ENCODE measurements around the gene COL5A1.

- TF ChIP-seq POLR2A (IDR thresholded peaks at IDR 0.05) = no peak
- no peak for TF ChIP-seq CTCF (IDR thresholded peaks at IDR 0.05)
These were observed 98.0 kb downstream of the COL5A1 start for GRCh38 chr9:134739660-134739968.
